IPS DF 4.7 (cell line): ENCODE measurements around the gene MAP2.
"Not testable (repeated sequence)": the region's sequence is repeated elsewhere in the genome, so short reads cannot be mapped to it uniquely, and the experiment has no call there.

ENCODE experiments used
- DNase-seq: peaks from one replicate; pipeline ENCODE4 v3.0.0-alpha.2; 2013; ENCODE audit warnings: low spot score; ENCODE audit errors: extremely low read depth

The MAP2 gene

DNA sequence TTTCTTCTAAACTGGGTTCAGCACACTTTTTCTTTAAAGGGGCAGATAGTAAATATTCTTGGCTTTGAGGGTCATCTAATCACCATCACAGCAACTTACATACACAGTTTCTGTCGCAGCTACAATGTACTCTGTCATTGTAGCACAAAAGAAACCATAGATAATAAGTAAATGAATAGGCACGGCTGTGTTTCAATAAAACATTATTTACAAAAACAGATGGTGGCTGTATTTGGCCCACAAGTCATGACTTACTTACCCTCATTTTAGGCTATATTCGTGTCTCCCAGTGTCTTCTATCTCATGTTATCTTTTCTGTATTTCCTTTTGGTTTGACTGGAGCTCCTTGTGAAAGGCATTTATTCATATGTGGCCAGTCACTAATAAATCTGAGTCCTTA lies 168.3 kb downstream of the MAP2 start:
- no peak for DNase-seq

DNA sequence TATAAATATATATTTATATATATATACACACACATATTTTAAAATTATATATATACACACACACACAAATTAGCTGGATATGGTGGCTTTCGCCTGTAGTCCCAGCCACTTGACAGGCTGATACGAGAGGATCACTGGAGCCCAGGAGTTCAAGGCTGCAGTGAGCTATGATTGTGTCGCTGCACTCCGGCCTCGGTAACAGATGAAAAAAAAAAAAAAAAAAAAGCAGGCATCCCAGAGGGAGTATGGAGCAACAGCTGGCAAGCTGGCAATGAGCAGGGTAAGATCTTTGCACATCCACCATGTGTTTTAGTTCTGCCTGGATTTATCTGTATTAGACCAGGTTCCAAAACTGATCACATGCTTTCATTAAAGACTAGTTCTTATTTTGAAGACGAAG lies 170.1 kb downstream of the MAP2 start:
- no peak for DNase-seq

DNA sequence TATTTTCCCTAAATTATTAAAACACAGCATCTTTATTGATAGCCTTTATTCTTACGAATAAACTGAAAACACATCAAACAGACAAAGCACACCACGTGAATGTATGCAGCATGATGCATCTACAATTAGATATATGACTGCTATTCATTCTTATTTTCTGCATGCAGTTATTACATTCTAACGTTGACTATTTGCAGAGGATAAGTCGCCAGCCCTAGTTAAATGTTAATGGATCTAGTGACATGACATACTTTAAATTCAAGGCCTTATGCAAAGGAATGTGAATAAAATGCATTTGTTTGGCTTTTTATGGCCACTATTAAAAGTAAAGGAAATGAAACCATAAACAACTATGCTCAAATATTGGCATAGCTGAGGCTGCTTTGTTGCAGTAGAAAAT lies 172.4 kb downstream of the MAP2 start:
- no peak for DNase-seq

DNA sequence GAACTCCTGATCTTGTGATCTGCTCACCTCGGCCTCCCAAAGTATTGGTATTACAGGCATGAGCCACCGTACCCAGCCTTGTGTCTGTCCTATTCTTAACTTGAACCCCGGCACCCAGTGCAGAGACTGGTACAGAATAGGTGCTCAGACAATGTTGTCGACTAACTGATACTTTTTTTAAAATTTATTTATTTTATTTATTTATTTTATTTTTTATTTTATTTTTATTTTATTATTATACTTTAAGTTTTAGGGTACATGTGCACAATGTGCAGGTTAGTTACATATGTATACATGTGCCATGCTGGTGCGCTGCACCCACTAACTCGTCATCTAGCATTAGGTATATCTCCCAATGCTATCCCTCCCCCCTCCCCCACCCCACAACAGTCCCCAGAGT lies 174.4 kb downstream of the MAP2 start:
- DNase-seq = not testable (repeated sequence)

DNA sequence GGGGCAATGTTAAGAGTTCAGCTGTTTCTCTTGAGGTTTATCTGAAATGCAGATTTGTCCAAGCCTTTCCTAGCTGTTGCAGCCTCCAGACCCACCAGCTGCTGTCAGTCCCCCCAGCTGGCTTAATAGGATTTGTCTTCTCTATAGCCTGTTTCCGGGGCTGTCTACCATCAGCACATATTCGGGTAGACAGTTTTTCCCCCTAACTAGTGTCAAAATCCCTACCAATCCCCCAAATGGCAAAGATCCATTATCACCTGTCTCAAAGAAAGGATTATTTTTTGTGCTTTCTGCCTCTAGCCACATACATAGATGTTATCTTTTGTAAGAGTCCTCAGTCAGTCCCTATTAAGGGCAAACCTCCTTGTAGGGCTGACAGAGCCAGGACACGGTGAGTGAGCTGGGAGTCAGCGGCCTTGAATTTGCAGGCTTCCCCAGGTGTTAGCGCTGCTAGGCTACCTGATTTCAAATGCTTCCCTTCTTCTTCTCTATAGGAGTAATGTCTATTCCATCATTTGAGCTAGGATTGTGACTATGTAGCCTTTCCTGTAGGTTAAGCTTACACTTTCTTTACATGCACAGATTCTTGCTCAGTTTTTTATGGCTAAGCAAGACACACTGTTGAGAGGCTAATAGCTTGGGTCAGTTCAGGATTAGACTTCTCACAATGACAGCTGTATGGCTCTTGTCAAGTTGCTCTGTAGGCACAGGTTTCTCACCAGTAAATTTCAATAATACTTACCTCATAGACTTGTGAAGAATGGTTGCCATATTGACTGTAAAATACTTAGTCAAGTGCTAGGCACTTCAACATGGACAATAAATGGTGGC lies 176.7 kb downstream of the MAP2 start:
- no peak for DNase-seq

DNA sequence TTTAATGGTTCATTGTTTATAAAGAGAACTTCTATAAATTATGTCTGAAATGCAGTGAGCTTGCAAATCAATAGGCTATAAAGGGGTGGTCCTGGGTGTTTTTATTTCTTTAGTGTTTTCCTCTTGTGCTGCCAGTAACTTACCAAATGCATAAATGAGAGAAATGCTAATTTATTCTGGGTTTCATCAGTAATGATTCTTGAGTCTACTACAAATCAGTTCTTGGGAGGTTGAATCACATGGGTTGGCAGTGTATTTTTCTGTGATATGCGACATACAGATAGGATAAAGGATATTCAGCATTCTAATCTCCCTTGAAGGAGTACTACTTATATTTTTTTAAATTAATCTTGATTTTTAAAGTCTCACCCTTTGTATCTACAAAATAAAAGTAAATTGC lies 177.7 kb downstream of the MAP2 start:
- no peak for DNase-seq

DNA sequence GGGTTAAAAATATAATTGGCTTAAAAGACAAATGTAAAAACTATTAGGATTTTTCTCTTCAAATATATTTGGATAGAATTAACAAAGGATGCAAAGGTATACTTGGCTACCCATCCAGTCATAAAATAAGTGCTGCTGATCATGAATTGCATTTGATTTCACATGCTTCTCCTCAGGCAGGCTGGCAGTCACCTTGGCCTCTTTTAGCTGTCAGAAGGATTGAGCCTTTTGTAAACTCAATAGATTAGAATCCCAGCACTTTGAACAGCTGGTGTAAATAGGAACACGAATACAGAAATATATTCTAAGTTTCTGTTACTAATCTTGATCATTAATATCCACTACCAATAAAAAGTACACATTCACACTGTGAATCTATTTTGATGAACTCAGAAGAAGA lies 178.4 kb downstream of the MAP2 start:
- DNase-seq = no peak

DNA sequence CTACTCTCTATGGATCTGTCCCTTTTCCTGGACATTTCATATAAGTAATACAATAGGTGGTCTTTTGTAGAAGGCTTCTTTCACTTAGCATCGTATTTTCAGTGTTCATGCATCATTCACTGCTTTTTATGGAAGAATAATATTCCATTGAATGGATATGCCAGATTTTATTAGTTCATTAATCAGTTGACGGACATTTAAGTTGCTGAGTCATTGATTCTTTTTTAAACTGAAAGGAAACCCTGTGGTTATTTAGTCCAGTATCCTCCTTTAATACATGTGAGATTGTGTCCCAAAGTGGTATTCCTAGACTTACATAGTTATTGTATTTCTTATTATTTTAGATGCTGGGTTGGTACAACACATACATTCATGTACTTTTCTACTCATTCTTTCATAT lies 185.7 kb downstream of the MAP2 start:
- no peak for DNase-seq

DNA sequence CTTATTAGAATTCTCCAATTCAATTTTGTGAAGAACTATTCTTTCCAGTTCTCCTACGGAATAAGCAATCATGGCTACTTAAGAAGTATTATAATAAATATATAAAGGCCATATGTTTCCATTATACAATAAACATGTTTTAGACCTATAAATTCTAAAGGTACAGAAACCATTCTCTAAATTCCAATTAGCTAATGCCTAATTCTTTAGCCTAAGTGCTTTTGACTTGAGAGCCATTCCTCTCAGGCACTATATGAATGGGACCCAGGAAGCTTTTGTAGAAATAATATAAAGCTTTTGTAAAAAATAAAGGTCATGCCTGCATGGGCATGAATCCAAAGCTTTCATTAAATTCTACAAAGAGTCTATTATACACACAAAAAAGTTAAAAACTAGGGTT lies 186.8 kb downstream of the MAP2 start:
- no peak for DNase-seq

DNA sequence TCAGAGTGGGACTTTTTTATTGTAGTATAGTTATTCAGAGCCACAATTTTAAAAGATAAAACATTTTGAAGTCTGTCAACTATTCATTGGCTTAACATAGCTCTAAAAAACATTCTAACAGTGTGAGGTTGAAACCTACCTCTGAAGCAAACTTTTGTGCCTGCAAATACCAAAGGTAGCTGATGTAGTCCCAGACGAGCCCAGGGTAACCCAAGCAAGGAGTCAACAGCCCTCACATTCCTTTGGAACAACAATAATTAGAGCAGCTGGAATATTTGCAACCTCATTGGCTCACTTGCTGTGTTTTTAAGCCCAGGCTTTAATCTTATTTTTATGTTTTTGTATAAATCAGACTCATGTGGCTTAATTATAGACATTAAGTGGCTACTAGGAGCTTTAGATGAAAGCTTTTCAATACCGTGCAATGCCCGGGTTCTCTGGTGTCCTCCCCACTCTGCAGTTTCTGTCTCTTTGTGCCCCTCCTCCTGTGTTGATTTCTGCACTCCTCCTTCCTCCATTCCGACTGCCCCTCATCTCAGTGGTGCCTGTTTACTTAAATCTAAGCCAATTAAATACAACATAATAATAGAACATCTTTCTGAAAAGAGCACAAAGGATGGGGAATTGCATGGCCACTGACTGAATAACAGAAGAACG lies 189.9 kb downstream of the MAP2 start:
- DNase-seq = no peak

DNA sequence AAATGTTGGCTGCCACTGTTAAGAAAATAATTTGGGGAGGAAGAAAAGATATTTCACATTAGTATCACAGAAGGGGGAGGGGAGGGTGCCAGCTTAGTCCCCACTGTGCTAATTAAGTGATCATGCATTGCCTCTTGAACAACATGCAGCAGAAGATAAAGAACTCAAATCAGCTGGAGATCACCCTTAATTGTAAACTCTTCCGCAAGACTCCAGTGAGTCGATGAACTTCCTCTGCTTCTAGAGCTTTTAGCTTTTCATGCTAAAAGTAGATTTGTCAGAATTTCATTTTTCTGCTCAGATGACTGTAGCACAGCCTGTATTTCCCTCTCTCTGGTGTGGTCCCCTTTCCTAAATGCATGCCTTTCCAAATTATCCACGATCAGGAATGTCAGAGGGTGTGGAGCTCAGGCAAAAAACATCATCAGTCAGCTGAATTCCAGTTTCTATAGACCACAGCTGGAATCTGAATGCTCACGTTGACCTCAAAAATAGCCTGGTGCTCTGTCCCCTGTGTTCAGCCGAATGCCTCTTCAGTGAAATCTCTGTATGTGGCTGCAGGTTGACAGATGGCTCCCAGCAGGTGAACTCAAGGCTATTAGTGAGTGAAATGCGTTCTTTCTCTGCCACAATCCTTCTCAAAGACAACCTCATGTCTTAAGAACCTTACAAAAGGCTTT lies 191.0 kb downstream of the MAP2 start:
- peak; percentile 60 for DNase-seq

DNA sequence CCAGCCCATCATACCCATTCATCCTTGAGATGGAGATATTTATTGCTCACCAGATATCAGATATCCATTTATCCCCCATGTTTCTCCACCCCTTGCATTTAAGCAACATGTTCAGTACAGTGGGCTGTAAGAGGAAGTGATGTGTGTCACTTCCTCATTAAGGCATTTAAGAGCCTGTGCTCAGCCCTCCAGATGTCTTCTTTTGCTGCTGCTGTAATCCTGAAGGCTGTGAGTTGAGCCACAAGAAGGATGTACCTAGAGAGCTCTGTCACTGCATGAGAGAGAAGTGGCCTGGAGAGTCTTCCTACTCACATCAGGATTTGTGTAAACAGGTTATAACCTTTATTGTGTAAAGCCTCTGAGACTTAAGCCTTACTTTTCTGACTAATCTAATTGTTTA lies 195.9 kb downstream of the MAP2 start:
- DNase-seq = no peak

DNA sequence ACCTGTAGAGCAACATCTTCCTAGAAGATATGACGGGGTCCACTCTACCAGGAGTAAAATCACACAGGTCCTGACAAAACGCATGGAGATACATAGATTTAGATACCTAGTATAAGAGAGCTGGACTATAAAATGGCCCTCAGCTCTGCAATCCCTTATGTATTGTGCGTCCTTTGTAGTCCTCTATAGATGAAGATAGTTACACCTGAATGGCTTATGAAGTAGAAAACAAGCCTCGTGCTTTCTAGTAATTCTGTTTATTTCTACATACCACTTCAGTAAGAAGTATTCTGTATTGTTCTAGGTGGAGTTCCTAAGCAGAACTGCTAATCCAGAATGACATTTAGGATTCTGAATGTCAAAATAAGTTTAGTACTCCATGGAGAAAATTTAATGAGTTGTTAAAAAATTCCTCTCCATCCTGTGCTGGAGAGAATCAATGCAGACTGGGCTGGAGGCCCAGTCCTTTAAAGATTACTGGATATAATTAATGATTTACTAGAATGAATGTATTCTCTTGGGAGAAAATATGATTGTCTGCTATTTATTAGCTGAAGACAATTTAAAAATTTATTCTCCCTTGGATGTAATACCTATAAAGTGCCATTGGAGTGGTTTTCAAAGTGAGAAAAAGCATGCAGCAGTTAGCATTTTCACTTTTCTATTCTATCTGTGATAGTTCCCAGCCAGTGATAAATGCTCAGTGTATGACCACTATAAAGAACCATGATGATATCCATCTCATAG lies 200.5 kb downstream of the MAP2 start:
- no peak for DNase-seq

DNA sequence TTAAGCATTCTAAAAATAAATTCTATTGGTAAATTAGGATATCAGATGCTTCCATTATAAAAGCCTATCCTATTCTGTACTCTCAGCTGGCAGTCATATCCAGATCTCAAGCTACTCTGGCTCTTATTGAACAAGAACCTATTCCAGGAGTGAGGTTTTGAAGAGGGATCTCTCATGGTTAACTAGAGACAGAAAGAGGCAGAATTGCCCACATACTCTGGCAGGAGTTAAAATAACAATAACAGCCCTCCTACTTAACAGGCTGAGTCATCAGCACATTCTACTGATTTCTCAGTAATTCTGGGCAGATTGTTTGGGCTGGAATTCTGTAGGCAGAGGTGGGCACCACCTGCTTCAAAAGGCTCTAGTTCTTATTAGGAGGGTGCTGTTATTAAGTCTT lies 205.8 kb downstream of the MAP2 start:
- no peak for DNase-seq

DNA sequence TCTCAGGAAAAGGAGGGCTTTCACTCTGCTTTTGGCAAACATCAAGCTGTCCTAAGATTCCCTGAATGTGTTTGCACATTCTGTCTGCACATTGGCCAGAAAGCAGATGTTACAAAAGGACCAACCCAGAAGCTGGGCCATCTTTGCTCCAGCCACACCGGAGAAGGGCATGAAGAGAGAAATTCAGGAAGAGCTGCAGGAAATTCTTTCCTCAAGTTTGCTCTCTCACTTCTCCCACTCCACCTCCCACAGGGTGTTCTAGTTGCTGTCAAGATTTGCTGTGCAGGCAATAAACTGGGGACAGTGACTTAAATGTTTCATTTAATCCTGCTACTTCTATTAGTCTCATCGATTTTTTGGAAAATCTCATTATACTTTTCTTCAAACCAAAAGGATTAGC lies 210.1 kb downstream of the MAP2 start:
- no peak for DNase-seq

DNA sequence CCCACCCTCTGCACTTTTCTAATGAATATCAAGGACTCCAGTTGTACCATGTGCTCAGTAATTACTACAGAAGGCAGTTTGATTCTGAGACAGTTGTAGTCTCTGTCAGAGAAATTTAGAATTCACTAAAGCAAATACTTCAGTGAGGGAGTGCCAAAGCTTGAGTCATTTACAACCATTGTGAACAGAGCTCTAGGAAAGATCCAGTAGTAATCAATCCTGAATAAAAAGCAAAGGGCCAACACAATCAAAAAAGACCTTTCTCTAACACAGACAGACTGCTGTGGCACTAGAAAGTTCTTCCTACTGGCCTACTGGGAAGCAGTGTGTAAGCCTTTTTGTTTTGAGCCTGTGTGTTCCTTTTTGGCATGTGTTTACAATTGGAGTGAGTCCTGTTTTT lies 212.2 kb downstream of the MAP2 start:
- DNase-seq = no peak

DNA sequence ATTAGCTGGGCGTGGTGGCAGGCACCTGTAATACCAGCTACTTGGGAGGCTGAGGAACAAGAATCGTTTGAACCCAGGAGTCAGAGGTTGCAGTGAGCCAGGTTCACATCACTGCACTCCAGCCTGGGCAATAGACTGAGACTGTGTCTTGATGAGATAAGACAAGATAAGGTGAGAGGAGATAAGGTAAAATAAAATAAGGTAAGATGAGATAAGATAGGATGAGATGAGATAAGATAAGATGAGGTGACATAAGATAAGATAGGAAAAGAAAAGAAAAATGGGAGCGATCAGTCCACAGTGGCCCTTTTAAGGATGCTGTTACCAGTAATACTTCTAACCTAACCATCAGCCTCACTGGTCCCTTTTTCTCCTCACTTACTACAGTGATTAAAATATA lies 213.4 kb downstream of the MAP2 start:
- DNase-seq = no peak

DNA sequence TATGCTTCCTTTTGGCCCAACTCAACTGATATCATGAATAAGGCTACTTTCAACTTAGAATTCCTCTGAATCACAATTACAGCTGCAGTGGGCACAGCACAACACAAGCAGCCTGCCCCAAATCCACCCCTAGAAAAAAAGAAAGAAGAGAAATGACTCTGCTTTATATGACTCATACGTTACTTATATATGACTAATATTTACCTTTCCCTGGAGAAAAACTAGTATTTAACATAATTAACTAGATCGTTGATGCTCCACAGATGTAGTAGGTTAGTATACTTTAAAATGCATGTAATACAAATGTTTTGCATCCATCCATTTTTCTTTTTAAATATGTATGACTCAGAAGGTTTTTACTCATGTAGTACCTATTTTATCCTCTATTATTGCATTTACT lies 214.5 kb downstream of the MAP2 start:
- no peak for DNase-seq

DNA sequence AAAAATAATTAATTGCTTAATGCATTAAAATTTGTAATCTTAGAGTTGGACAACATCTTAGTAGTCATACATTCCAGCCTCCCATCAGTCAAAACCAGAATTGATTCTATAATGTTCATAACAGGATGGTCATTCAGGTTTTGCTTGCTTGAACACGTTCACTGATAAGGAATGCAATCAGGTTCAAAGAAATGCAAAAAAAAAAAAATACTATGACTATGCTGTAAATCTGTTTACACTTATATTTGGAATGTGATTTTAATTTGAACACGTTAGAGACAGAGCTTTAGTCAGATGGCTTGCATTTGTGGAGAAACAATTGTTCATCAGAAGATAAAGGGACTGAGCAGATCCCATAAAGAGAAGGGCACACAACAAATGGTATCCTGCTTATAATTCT lies 216.5 kb downstream of the MAP2 start:
- DNase-seq = no peak

DNA sequence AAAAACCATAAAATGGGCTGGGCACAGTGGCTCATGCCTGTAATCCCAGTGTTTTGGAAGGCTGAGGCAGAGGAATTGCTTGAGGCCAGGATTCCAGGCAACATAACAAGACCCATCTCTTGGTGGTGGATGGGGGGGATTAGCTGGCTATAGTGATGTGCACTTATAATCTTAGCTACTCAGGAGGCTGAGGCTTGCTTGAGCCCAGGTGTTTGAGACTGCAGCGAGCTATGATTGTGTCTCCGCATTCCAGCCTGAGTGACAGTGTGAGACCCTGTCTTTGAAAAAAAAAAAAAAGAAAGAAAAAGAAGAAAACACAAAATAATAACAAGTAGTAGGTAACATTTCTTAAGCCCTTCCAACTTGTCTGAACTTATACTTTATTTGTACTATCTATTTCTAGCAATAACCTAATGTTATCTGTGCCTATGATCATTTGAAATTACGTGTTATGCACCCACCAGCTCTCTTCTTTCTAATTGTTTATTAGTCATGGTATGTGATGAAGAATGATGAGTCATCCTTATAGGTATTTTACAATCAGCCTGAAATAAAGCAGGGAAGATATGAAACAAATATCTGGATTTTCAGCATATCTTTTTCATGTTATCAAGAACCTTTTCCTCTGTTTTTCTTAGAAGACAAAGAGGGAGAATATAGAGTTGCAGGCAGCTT lies 218.4 kb downstream of the MAP2 start:
- DNase-seq = no peak

DNA sequence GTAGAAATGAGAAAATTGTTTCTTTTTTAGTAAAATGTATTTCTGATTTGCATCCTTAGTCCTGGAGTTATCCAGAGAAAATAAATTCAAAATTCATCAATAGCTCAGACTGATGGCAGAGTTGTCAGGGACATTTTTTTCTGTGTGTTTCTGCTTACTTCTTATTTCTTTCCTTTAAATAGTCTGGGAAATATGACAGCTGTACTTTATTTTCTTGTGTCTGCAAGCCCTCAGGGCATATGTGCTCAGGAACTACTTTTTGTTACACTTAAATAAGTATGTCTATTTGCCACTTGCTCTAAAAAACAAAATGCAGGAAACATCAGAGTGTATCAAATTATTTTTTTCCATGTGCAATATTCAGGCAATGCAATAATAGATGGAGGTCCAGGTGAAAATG lies 221.0 kb downstream of the MAP2 start:
- DNase-seq = no peak
